SK-N-SH (cell line): ENCODE measurements around the gene PCOLCE2. TPM values are rescaled to one million over a fixed set of nuclear protein-coding genes. Genes with fewer than 3 reads are reported as not detected.

Experiments used
- CTCF ChIA-PET: fragments of 300-600, 350-600 bp; formaldehyde crosslinking; extraction: SDS; loops from one replicate; lab custom pipeline; 2021; lab: Yijun Ruan, JAX
- POLR2A ChIA-PET: fragments of 350-600 bp; sonication (Branson Sonifier 250); formaldehyde crosslinking; extraction: SDS; loops from one replicate; lab custom pipeline; 2020; ENCODE audit warnings: antibody characterized with exemption, inconsistent platforms; lab: Yijun Ruan, JAX
- DNase-seq: peaks from one replicate; pipeline ENCODE4 v3.0.0; 2012
- H2AFZ ChIP-seq: fragments of 200-600 bp; sonication (generic); 2 replicates; pipeline ENCODE4 v1.8.1; 2016; ENCODE audit warnings: antibody characterized with exemption, mild to moderate bottlenecking, low read depth
- H3F3A ChIP-seq: fragments of 200-600 bp; sonication (generic); replicated peaks from 2 replicates; pipeline ENCODE3; 2016; ENCODE audit warnings: antibody characterized with exemption, mild to moderate bottlenecking; ENCODE audit not compliant: insufficient read depth
- H3K27ac ChIP-seq, 2 experiments: fragments of 200-500 bp in 1 of 2; fragments of 200-600 bp in 1 of 2; sonication (Bioruptor generic) in 1 of 2; sonication (generic), shearing (Covaris generic) in 1 of 2; 2 replicates each; pipeline versions ENCODE4 v1.5.1 to v1.6.1; 2014 to 2016; ENCODE audit warnings: low read depth in 2 of 2, inconsistent platforms in 1 of 2, low read length in 1 of 2, mild to moderate bottlenecking in 1 of 2, mixed read lengths in 1 of 2
- H3K27me3 ChIP-seq: fragments of 200-600 bp; sonication (generic), shearing (Covaris generic); 2 replicates; pipeline ENCODE4 v1.6.1; 2016; ENCODE audit warnings: mixed run types; ENCODE audit not compliant: insufficient read depth
- H3K36me3 ChIP-seq, 2 experiments: fragments of 200-500 bp in 1 of 2; fragments of 200-600 bp in 1 of 2; sonication (Bioruptor generic) in 1 of 2; sonication (generic) in 1 of 2; replicated peaks in 1 of 2; 2 replicates each; pipeline versions ENCODE3 to v1.5.1; 2014 to 2016; ENCODE audit warnings: low read length in 1 of 2, mild to moderate bottlenecking in 1 of 2; ENCODE audit not compliant: insufficient read depth in 2 of 2, control insufficient read depth in 1 of 2
- H3K4me1 ChIP-seq, 2 experiments: fragments of 200-500 bp in 1 of 2; fragments of 200-600 bp in 1 of 2; sonication (Bioruptor generic) in 1 of 2; sonication (generic), shearing (Covaris generic) in 1 of 2; 2 replicates each; pipeline versions ENCODE4 v1.5.1 to v1.6.1; 2014 to 2016; ENCODE audit warnings: low read depth in 1 of 2, low read length in 1 of 2, mixed run types in 1 of 2; ENCODE audit not compliant: insufficient read depth in 2 of 2, control insufficient read depth in 1 of 2
- H3K4me2 ChIP-seq: fragments of 200-600 bp; sonication (generic), shearing (Covaris generic); 2 replicates; pipeline ENCODE4 v1.6.1; 2017; ENCODE audit warnings: mixed run types
- H3K4me3 ChIP-seq, 2 experiments: fragments of 200-500 bp in 1 of 2; fragments of 200-600 bp in 1 of 2; sonication (Bioruptor generic) in 1 of 2; sonication (generic), shearing (Covaris generic) in 1 of 2; 2 replicates each; pipeline versions ENCODE4 v1.5.1 to v1.8.1; 2014 to 2016; ENCODE audit warnings: low read depth in 2 of 2, inconsistent platforms in 1 of 2, low read length in 1 of 2, mild to moderate bottlenecking in 1 of 2, mixed read lengths in 1 of 2, moderate library complexity in 1 of 2
- H3K79me2 ChIP-seq: fragments of 200-600 bp; sonication (generic); 2 replicates; pipeline ENCODE4 v1.8.1; 2017; ENCODE audit warnings: mild to moderate bottlenecking; ENCODE audit not compliant: insufficient read depth
- H3K9ac ChIP-seq: fragments of 200-600 bp; sonication (generic); 2 replicates; pipeline ENCODE4 v1.6.1; 2017; ENCODE audit warnings: mixed run types
- H3K9me2 ChIP-seq: fragments of 200-600 bp; sonication (generic); 2 replicates; pipeline ENCODE4 v1.6.1; 2017; ENCODE audit warnings: mixed run types
- H3K9me3 ChIP-seq: fragments of 200-600 bp; sonication (generic); 2 replicates; pipeline ENCODE4 v1.6.1; 2017; ENCODE audit warnings: mixed run types, mild to moderate bottlenecking, moderate library complexity
- H4K20me1 ChIP-seq: fragments of 200-600 bp; sonication (generic); 2 replicates; pipeline ENCODE4 v1.6.1; 2017; ENCODE audit warnings: mild to moderate bottlenecking, mixed run types; ENCODE audit not compliant: insufficient read depth
- CHD2 ChIP-seq: fragments of 150-350 bp; IDR thresholded peaks from 2 replicates; pipeline ENCODE4 v1.6.1; 2018; ENCODE audit warnings: low read length; ENCODE audit not compliant: partially characterized antibody
- CTCF ChIP-seq: fragments of 200-600 bp; sonication (generic); IDR thresholded peaks from 2 replicates; pipeline ENCODE4 v1.6.1; 2017; ENCODE audit warnings: antibody characterized with exemption, mild to moderate bottlenecking, moderate library complexity
- ELF1 ChIP-seq: IDR thresholded peaks from 2 replicates; pipeline ENCODE4 v1.4.0; 2012
- EP300 ChIP-seq, 2 experiments: IDR thresholded peaks; 2 replicates each; pipeline versions ENCODE4 v1.4.0 to v1.6.1; 2012; ENCODE audit warnings: borderline replicate concordance in 1 of 2, low read depth in 1 of 2, low read length in 1 of 2
- EZH2phosphoT487 ChIP-seq: fragments of 200-600 bp; sonication (generic); IDR thresholded peaks from 2 replicates; pipeline ENCODE4 v1.6.1; 2017; ENCODE audit warnings: low read depth, mixed run types, mild to moderate bottlenecking, antibody characterized with exemption, moderate library complexity, borderline replicate concordance
- FOSL2 ChIP-seq: IDR thresholded peaks from 2 replicates; pipeline ENCODE4 v1.4.0; 2012; ENCODE audit warnings: low read depth, mild to moderate bottlenecking, moderate library complexity, borderline replicate concordance
- GATA2 ChIP-seq: sonication (generic); formaldehyde crosslinking; IDR thresholded peaks from 2 replicates; pipeline ENCODE4 v1.5.0; 2020; ENCODE audit warnings: mild to moderate bottlenecking, missing genetic modification reagents
- IRF3 ChIP-seq: fragments of 150-350 bp; IDR thresholded peaks from 2 replicates; pipeline ENCODE4 v1.6.1; 2016; ENCODE audit warnings: mild to moderate bottlenecking, low read depth, low read length
- JUND ChIP-seq: IDR thresholded peaks from 2 replicates; pipeline ENCODE4 v1.4.0; 2012
- MEF2A ChIP-seq: IDR thresholded peaks from 2 replicates; pipeline ENCODE4 v1.4.0; 2012; ENCODE audit warnings: low read depth, borderline replicate concordance
- MXI1 ChIP-seq: IDR thresholded peaks from 2 replicates; pipeline ENCODE4 v1.6.1; 2012; ENCODE audit warnings: mild to moderate bottlenecking, low read depth, low read length, improper control_type of control experiment
- NFIC ChIP-seq: IDR thresholded peaks from 2 replicates; pipeline ENCODE4 v1.4.0; 2012; ENCODE audit warnings: borderline replicate concordance
- PBX3 ChIP-seq: IDR thresholded peaks from 2 replicates; pipeline ENCODE4; 2012
- POLR2AphosphoS5 ChIP-seq: IDR thresholded peaks from 2 replicates; pipeline ENCODE4 v1.6.1; 2012; ENCODE audit warnings: low read depth, low read length
- RAD21 ChIP-seq: IDR thresholded peaks from 2 replicates; pipeline ENCODE4 v1.6.1; 2012; ENCODE audit warnings: mild to moderate bottlenecking, low read length
- REST ChIP-seq: IDR thresholded peaks from 2 replicates; pipeline ENCODE4 v1.6.1; 2012; ENCODE audit warnings: mild to moderate bottlenecking, low read depth, low read length, moderate library complexity
- RFX5 ChIP-seq: IDR thresholded peaks from 2 replicates; pipeline ENCODE4 v1.6.1; 2012; ENCODE audit warnings: mild to moderate bottlenecking, improper control_type of control experiment, low read length
- TAF1 ChIP-seq: IDR thresholded peaks from 2 replicates; pipeline ENCODE4 v1.6.1; 2012; ENCODE audit warnings: low read depth, mild to moderate bottlenecking, low read length, moderate library complexity, borderline replicate concordance
- TCF12 ChIP-seq: IDR thresholded peaks from 2 replicates; pipeline ENCODE4 v1.4.0; 2012
- TEAD4 ChIP-seq: IDR thresholded peaks from 2 replicates; pipeline ENCODE4 v1.4.0; 2012; ENCODE audit warnings: mild to moderate bottlenecking, borderline replicate concordance; ENCODE audit not compliant: insufficient read depth
- YY1 ChIP-seq: IDR thresholded peaks from 2 replicates; pipeline ENCODE4 v1.4.0; 2012; ENCODE audit warnings: low read depth, mild to moderate bottlenecking
- WGBS: methylation state at CpG from one replicate; pipeline ENCODE4 v1.1.6; 2017; ENCODE audit warnings: low lambda C conversion rate; 5-methylcytosine and 5-hydroxymethylcytosine counted together
- polyA plus RNA-seq, 3 experiments: library from polyadenylated mRNA; depleted of rRNA; stranded (reverse); fragments of >200 nt; gene quantifications; 2 replicates each; pipeline ENCODE4 v1.2.3, GENCODE V29; 2012

Gene PCOLCE2
- polyA plus RNA-seq, 1 of the 3 experiments (the other 2 are of a cell fraction) = 22.2 TPM

DNA sequence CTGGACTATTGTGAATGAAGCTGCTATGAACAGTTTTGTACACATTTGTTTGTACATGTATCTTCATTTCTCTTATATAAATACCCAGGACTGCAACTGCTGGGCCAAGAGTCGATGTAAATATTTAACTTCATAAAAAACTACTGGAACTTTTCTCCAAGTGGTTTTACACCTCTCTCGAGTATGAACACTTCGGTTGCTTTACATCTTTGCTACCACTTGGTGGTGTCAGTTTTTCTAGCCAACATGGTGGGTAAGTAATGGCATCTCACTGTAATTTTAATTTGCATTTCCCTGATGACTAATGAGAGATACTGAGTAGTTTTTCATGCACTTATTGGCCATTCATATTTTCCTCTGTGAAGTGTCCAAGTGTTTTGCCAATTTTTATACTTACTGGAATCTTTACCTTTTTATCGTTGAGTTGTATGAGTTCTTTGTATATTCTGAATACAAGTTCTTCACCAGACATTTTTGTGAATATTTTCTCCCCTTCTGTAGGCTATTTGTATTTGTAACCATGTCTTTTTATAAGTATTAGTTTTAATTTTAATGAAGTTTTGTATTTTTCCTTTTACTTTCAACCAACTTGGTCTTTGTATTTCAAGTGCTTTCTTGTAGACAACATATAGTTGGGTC is 44.4 kb downstream of the PCOLCE2 start (continued):
- TF ChIP-seq REST (no peak), MXI1 (no peak), EZH2phosphoT487 (no peak), EP300 (IDR thresholded peaks at IDR 0.05; ENCODE audit: borderline replicate concordance in 1 of 2, low read depth in 1 of 2, low read length in 1 of 2) (no peak), RAD21 (peak; percentile 44), IRF3 (no peak), TCF12 (no peak), POLR2AphosphoS5 (no peak), JUND (no peak), RFX5 (no peak)

DNA sequence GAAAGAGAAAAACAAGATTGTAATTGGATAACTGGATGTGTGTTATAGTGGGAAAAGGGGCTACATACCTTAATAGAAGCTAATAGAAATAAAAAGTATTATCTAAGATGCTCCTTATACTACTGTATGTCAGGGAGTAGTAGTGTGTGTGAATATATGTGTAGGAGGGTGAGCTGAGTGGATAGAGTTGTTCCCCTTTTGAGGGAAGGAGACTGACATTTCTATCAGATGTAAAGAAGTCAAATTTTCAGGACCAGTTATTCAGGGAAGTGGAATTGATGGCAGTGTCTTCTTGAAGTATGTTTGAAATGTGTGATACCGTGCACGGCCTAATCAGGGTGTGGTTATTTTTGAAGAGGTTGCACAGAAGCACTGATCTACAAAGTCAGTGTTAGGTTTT is 49.1 kb downstream of the PCOLCE2 start:
- no peak for TF ChIP-seq CTCF
- no peak for TF ChIP-seq YY1
- TF ChIP-seq FOSL2 = no peak
- no peak for TF ChIP-seq IRF3
- no peak for TF ChIP-seq GATA2
- TF ChIP-seq ELF1 = no peak
- TF ChIP-seq POLR2AphosphoS5 = no peak
- TF ChIP-seq RAD21 = no peak
- no peak for TF ChIP-seq NFIC
- TF ChIP-seq CHD2 = no peak
- TF ChIP-seq MEF2A = no peak
- no peak for TF ChIP-seq TAF1
- TF ChIP-seq TCF12 = no peak
- no peak for TF ChIP-seq TEAD4
- no peak for TF ChIP-seq MXI1
- TF ChIP-seq EZH2phosphoT487 = no peak
- TF ChIP-seq PBX3 = no peak
- Histone ChIP-seq H4K20me1 (no peaks in the 10 kb centered on the region), H3K27me3 (no peaks in the 10 kb centered on the region), H3K36me3 (peaks cover 0 to 4% of the 10 kb centered on the region in 2 experiments), H3K4me3 (no peak overlapping the region), H3K9me3 (no peaks in the 10 kb centered on the region), H3F3A (peaks cover 3% of the 10 kb centered on the region), H3K4me1 (no peaks in the 10 kb centered on the region), H3K79me2 (no peaks in the 10 kb centered on the region), H3K4me2 (no peak overlapping the region), H3K9me2 (no peaks in the 10 kb centered on the region), H3K27ac (no peak overlapping the region), H2AFZ (no peak overlapping the region), H3K9ac (no peak overlapping the region)
- DNase-seq = no peak
- POLR2A ChIA-PET = no interaction called here
- CTCF ChIA-PET = interaction anchor here (2.9 kb wide), 1 partner anchor 11 kb away, joined by 14 read pairs; no protein-coding TSS in a partner anchor
- 71% methylated on average over 2 of the region's 2 CpGs for WGBS
